PFSK-1 (cell line): ENCODE measurements around the gene TFEC.

ENCODE experiments used
- POLR2AphosphoS5 ChIP-seq: IDR thresholded peaks from 2 replicates; pipeline ENCODE4 v1.6.1; 2012; ENCODE audit warnings: low read depth, mild to moderate bottlenecking, control low read depth, low read length, moderate library complexity
- REST ChIP-seq, 2 experiments: IDR thresholded peaks; 2 replicates each; pipeline versions ENCODE4 v1.6.1 to v1.8.0; 2011 to 2012; ENCODE audit warnings: low read depth in 2 of 2, low read length in 2 of 2, control low read depth in 1 of 2, inconsistent platforms in 1 of 2, mild to moderate bottlenecking in 1 of 2, moderate library complexity in 1 of 2; ENCODE audit not compliant: insufficient read depth in 1 of 2
- SIN3A ChIP-seq: IDR thresholded peaks from 2 replicates; pipeline ENCODE4 v1.6.1; 2012; ENCODE audit warnings: mild to moderate bottlenecking, low read length, moderate library complexity, borderline replicate concordance; ENCODE audit not compliant: insufficient read depth
- TAF1 ChIP-seq: IDR thresholded peaks from 2 replicates; pipeline ENCODE4 v1.6.1; 2012; ENCODE audit warnings: low read length, control low read depth, borderline replicate concordance; ENCODE audit not compliant: insufficient read depth

GRCh38 chr7:116013675-116014074 is 16.9 kb downstream of the TFEC start:
- TF ChIP-seq POLR2AphosphoS5 (no peak), REST (IDR thresholded peaks at IDR 0.05; ENCODE audit: insufficient read depth in 1 of 2, low read depth in 2 of 2, low read length in 2 of 2) (no peak), SIN3A (no peak), TAF1 (no peak)
